NCI-H345 treated with DMSO at 0.1 percent for 48 hours (cell line): ENCODE data around the gene TAMM41.
"Not testable (repeated sequence)": the region's sequence is repeated elsewhere in the genome, so short reads cannot be mapped to it uniquely, and the experiment has no call there.

Experiments used
- DNase-seq: peaks from one replicate; lab custom pipeline; 2025; ENCODE audit not compliant: unreplicated experiment; lab: John Stamatoyannopoulos, UW

The TAMM41 gene

GRCh38 chr3:11769704-11770476 lies 76.8 kb downstream of the TAMM41 start:
- peak; percentile 4 for DNase-seq

- DNase-seq: no peak
Measured at GRCh38 chr3:11768604-11769003, 78.1 kb downstream of the TAMM41 start.

GRCh38 chr3:11764931-11765363 lies 81.7 kb downstream of the TAMM41 start:
- no peak for DNase-seq

DNA sequence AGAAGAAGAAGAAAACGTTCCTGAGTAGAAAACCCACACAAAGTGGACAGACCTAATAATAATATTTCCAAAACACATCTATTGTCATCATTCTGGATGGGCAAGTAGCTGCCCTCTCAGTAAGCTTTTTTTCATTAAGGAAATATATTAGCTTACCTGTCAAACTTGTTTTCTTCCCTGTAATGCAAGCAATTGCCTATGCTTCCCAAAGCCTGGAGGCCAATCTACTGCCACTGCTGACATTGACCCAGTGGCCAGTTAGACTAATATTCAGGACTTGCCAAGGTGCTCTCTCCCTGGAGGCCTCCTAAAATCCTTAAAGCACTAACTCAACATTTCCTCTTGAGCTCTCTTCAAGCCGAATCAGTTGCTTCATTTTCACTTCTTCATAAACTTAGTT lies 86.7 kb downstream of the TAMM41 start:
- DNase-seq: no peak

DNA sequence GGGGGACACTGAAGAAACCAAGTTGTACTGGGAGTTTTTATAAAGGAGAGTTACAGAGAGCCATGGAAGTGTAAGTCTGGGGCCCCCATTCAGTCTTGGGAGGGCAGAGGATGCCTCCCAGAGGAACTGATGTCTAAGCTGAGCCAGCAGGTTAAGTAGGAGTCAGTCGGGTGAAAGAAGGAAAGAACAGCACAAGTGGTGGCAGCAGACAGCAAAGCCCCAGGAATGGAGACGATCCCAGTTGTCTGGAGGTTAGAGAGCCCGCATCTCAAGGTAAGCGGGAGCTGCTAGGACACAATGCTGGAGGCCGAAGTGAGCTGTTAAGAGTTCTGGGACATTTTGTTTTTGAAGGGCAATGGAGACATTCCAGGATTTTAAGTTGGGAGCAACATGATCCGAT lies 88.8 kb downstream of the TAMM41 start:
- DNase-seq: no peak

GRCh38 chr3:11757441-11757875 lies 89.2 kb downstream of the TAMM41 start:
- no peak for DNase-seq

DNA sequence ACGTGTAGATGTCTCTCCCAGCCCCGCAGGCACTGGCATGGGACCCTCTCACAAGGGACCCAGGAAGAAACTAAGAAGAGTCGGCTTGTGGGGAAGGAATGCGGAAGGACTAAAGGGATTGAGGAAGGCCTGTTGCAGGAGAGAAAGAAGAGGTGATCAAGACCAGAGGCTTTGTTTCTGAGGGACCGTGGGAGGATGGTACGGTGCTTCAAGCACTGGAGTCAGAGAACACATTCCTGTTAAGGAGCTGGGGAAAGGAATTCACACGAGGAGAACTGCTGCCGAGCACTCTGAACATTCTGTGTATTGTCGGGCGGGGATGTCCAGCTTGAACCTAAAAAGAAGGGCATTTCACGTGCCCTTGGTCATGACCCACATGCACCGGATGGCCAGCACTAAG lies 91.4 kb downstream of the TAMM41 start:
- DNase-seq: no peak

DNA sequence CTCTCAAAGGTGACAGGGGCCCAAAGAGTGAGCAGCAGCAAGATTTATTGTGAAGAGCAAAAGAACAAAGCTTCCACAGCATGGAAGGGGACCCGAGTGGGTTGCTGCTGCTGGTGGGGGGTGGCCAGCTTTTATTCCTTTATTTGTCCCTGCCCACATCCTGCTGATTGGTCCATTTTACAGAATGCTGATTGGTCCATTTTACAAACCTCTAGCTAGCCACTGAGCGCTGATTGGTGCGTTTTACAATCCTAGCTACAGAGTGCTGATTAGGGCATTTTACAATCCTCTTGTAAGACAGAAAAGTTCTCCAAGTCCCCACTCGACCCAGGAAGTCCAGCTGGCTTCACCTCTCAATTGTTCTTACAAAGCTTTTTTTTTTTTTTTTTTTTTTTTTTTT lies 94.4 kb downstream of the TAMM41 start:
- DNase-seq: not testable (repeated sequence)

DNA sequence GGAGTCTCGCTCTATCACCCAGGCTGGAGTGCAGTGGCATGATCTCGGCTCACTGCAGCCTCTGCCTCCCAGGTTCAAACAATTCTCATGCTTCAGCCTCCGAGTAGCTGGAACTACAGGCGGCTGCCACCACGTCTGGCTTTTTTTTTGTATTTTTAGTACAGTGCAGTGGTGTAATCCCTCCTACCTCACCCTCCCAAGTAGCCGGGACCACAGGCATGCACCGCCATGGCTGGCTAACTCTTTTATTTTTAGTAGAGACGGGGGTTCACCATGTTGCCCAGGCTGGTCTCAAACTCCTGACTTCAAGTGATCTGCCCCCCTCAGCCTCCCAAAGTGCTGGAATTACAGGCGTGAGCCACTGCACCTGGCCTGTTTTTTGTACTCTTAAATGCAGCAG lies 98.4 kb downstream of the TAMM41 start:
- not testable (repeated sequence) for DNase-seq
